ENCODE results near the gene CNTNAP2.
"Not testable (repeated sequence)": the region's sequence is repeated elsewhere in the genome, so short reads cannot be mapped to it uniquely, and the experiment has no call there.

Gene CNTNAP2

DNA sequence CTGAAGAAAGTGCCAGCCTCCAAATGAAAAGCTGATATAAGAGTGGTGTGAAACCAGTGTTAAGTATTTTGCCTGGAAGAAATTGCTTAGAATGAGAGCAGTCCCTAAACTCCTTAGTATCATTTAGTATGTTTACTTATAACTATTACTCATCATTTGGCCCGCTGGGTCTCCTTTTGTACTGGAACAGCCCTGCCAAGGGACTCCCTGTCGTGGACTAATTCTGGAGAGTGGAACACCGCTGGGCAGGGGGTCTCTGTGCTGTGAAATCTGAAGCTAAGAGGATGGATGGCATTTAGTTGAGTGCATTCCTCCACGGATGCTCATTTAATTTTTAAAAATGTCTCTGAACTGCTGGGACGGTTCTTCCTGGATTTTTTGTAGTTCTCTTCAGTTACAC lies 1584.1 kb downstream of the CNTNAP2 start:
- DNase-seq: no peak

DNA sequence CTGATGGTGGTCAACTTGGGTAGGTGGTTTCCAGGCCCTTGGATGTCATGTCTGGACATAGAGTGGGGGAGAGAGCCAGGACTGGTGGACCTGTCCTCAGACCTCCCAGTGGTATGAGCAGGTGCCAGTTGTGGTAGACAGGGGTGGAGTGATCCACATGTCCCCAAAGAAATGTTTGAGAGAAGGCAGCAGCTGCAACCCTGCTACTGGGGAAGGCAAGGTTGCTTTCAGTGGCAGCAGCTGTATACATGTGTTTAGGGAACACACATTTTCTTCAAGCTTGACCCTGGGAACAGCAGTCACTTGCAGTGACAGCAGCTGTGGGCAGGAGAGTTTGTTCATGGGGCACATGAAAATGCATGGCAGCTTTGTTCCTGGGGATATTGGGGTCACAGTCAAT lies 1591.3 kb downstream of the CNTNAP2 start:
- DNase-seq: no peak

DNA sequence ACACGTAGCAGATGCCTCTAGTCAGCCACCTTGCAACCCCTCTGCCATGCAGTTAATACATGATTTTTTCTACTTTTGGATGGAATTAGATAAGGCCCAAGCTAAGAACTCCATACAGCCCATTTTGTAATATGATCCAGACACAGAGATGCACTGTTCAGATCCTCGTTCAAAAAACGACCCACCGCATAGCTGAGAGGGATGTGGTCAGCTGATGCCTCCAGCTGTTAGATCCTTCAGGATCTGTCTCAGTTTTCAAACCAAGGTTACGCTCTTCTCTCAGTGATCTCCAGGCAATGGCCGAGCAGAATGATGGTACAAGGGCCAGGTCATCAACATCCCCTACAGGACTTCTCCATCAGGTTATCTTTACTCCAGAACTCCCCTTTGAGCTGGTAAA lies 1592.3 kb downstream of the CNTNAP2 start:
- DNase-seq: no peak

DNA sequence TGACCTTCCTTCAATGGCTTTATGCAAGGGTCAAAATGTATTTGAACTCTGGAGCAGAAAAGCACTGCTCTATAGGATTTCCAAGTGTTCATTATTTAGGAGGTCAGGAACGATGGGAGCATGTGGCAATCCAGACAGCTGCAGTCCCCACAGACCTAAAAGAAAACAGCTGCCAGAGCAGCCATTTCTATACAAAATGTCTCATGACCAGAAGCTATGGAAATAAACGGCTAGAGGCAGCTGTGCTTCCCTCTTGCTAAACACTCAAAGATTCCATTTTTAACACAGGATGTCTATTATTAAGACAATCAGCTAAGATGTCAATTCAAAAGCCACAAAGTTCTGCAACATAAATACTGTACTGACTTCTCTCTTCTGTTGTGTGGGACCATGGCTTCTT lies 1594.8 kb downstream of the CNTNAP2 start:
- DNase-seq: no peak

DNA sequence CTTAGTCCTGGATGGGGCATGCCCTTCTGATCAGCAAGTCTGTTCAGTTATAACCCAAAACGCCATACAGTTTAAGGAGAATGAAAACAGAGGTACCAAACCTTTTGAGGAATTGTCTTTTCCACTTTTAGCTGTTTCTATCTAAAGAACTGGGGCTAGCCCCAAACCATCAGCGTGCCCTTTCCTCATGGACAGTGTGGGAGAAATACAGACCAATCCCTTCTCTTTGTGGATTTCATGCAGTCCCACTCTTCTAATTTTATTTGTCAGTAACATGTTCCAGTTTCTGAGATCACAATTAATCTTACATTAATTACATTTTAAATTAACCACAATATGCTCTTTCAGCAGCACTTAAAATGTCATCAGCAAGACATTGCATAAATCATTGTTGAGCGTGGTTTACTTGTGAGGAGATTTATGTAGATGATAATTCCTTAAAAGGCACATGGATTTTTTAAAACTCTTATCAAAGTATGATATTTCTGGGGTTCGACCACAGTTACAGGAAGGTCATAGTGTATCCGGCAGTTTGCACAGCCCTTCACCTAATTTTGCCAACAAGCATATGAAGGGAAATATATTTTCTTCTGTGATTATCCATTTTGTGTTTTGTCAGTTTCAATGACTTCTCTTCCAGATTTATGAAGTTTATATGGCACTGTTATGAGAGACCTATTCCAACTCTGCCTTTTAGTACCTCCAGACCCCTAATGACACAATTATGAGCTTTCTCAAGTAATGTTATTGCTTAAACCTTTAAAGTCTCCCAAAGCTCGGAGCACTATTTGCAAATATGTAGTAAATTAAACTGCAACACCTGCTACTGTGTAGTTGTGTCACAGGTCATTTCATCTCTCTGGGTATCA lies 1605.6 kb downstream of the CNTNAP2 start:
- no peak for DNase-seq

DNA sequence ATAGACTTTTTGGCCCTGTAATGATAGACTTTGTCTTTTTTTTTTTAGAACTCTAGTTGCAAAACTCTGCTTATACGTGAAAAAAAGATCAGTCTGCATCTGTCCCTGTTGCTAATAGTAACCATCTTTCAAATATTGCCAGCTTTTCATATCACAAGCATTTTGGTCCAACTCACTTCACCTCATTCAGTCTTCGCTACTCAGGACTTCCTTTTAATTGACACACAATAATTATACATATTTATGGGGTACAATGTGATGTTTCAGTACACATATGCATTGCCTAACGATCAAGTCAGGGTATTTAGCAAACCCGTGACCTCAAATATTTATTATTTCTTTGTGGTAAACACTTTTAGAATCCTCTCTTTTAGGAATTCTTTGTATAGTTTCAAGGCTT lies 1606.9 kb downstream of the CNTNAP2 start:
- no peak for DNase-seq

DNA sequence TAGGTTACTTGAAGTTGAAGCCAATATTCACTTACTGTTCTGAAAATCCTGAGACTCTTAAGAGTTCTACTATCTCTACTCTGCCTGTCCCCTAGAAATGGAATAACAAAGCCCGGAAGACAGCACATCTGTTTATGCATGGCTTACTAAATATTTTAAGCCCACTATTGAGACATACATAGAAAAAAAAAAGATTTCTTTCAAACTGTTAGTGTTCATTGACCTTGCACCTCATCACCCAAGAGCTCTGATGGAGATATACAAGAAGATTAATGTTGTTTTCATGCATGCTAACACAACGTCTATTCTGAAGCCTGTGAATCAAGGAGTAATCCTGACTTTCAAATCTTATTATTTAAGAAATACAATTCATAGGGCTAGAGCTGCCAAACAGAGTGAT lies 1614.7 kb downstream of the CNTNAP2 start:
- no peak for DNase-seq

DNA sequence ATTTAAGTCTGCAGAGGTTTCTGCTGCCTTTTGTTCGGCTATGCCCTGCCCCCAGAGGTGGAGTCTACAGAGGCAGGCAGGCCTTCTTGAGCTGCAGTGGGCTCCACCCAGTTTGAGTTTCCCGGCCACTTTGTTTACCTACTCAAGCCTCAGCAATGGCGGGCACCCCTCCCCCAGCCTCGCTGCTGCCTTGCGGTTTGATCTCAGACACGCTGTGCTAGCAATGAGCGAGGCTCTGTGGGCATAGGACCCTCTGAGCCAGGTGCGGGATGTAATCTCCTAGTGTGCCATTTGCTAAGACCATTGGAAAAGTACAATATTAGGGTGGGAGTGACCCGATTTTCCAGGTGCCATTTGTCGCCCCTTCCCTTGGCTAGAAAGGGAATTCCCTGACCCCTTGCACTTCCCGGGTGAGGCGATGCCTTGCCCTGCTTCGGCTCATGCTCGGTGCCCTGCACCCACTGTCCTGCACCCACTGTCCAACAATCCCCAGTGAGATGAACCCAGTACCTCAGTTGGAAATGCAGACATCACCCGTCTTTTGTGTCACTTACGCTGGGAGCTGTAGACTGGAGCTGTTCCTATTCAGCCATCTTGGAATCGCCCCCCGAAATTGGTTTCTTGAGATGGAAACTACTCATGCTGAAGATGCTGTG lies 1621.1 kb downstream of the CNTNAP2 start:
- DNase-seq: not testable (repeated sequence)

DNA sequence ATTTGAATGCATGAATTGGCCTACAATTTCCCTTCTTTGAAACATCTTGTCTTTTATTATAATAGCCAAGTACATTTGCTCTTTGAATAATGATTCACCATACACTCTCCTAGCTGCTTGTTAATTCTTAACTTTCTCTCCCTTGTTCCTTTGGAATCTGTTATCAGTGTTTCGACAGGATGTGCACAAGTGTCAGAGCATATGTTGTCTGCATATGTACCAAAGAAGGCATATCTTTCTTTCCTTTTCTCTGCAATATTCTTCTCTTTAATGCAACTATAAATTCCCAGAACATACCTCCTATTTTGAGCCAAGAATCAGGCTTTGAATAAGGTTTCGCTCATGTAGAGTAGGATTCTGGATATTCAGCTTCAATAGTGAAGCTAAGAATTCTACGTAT lies 1625.7 kb downstream of the CNTNAP2 start:
- no peak for DNase-seq

DNA sequence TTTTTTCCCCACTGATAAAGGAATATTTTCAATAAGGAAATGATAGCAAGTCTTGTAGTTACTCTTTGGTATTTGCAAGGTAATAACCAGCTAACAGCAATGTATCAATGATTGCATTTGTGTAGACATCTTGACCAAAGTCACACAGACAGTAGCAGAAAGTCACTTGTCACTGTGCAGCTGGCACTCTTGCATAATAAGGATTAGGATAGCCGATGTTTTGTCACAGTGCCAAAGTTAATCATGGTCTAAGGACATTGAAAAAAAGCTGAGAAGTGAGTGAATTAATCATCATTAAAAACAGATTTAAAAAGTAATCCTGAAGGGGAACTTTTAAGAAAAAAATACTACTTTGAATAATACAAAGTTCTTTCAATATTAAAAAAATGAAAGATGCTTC lies 1639.7 kb downstream of the CNTNAP2 start:
- DNase-seq: no peak

DNA sequence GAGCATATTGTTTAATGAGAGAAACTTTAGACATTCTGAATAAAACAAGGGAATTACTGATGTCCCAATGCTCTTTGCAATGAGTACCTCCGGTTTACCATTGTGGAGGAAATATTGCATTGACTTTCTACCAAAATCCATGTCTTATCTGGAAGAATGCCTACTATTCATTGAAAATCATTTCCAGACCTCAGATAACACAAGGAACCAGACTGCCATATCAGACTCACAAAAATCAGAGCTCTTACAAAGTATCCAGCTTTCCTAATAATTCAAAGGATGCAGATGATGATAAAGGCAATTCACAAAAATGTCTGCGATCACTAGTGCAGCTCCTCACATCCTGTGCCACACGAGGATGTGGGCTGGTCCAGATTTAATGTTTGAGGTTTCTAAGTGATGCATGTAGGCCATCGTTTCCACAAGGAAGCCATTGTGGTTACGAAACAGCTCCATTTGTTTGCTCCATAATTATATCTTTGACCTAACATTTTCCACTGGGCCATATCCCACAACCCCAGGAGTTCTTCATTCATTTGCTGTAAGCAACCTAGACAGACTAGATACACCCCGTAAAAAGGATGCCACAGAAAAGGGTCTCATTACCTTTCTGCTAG lies 1642.8 kb downstream of the CNTNAP2 start:
- DNase-seq: no peak

DNA sequence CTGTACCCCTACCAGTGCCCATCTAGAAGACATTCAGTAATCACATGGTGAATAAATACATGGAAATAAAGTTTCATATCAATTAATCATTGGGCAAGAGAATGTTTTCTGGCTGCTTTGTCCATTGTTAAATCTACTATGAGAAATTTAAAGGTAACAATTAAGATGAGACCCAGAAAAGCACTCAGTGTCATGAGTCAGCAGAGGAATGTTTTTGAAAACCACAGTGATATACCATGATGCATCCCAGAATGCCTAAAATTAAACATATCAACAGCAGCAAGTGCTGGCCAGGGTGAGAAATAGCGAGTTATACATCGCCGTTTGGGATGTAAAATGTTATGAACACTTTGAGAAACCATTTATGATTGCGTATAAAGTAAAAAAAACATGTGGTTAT lies 1648.7 kb downstream of the CNTNAP2 start:
- no peak for DNase-seq

DNA sequence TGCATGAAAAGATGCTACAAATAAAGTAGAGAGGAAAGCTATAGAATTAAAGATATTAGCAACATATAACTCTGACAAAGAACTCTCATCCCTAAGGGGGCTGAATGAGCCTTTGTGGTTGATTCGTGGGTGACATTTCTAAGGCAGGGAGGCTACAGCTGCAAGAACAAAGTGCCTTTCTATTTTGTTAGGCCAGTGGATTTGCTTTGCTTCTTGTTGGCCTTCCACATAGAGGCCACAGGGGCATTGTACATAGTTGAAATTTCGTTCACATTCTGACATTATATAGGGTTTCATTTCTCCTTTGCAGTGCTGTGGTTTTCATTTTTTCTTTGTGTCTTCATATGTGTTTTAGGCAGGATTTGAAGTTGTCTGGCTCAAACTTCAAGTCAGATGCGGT lies 1654.7 kb downstream of the CNTNAP2 start:
- no peak for DNase-seq

DNA sequence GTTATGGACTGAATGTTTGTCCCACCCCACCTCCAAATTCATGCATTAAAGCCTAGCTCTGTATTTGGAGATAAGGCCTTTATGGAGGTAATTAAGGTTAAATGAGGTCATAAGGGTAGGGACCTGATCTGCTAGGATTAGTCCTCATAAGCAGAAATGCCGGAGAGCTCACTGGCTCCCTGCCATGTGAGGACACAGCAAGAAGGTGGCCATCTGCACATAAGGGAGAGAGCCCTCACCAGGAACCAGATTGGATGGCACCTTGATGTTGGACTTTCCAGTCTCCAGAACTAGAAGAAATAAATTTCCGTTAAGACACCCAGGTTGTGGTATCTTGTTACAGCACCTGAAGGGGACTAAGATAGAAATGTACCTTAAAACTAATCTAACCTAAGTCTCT lies 1657.9 kb downstream of the CNTNAP2 start:
- no peak for DNase-seq

DNA sequence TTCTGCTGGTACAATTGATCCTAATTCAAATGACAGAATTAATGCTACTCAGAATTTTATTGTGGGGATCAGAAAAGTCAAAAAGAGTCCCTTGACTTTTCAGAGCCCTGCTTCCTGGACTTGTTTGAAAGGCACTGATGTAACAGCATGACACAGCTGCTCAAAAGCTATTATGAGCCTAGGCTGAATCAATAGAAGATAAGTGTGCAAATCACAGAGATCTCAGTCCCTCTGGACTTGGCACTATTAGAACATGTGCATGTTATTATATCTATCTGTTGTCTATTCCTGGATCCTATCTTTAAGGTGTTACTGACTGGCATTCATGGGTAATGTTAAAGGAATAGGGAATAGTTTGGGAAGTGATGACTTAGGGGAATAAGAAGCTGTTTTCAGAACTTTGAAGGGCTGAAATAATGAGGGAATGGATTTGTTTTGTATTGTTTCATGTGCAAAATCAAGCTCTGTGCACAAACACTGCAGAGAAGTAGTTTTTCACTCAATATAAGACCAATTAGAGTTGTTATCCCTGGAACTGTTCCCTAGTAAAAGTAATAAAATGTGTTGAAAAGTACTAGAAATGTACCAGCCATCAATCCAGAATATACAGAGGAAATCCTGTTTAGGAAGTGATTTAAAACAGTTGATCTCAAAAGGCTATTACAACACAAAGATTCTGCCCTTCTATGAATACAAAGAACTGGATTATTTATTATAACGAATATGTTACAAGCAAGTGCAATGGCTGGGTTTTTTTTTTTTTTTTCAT lies 1659.1 kb downstream of the CNTNAP2 start:
- DNase-seq: no peak

DNA sequence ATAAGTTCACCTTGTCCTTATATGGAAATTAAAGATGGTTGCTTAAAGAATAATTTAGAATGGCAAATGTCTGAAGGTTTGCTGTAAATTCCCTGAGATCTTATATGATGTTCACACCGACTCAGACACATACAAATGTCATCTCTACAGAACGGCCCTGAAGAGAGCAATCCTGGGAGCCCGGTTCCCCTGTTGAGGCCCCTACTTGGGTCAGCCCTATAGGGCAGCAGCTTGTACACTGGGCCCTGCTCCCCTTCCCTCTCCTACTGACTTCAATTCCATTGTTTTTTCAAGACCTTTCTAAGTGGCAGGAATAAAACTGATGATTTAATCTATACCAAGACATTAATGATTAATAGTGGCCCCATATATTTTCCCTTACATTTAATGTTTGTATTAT lies 1660.7 kb downstream of the CNTNAP2 start:
- DNase-seq: no peak

DNA sequence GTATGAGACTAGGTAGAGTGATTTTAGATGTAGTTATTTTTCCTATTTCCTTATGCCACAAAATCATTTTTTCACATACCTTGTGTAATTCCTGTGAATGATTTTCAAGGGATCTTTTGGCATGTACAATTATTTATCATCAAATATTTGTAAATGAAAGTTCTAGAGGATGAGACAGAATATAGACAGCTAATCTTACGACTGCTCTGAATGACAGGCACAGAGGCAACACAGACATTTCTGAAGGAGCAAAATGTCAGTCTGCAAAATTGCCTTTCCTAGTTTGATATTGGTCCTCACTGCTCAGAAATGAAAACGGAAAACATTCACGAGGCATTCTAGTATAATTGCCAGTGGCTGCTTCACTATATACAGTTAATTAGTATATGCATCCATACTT lies 1663.3 kb downstream of the CNTNAP2 start:
- no peak for DNase-seq

DNA sequence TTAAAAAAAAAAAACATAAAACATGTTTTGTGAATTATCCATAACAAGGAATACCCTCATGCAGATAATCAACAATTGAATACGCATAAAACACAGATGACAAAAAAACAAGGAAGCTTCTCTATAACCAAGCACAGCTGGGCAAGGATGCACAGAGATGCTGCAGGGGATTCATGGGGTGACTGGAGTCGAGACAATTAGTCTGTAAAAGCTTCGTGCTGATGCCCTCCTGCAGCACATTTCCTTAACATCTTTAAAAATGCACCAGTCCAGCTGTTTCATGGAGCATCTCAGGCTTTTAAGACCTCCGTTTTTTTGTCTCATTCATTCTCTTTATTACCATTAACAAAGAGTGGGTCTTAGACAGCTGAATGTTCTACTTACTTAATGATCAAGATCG lies 1680.0 kb downstream of the CNTNAP2 start:
- no peak for DNase-seq

DNA sequence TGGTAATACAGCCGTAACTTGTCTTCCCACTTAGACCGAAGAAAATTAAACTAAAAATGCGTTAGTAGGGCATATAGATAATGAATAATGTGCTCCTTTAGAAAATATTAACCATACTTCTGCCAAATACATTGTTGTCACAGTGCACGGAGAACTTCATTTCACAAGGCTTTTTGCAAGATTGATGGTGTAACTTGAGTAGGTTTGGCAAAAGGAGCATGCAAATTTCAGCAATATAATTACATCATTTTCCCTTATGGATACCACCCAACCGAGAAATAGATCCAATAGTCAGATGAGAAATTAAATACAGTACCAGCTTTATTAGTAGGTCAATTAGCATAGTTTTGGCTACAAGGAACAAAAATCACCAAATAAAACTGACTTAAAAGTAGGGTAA lies 1681.4 kb downstream of the CNTNAP2 start:
- DNase-seq: no peak

DNA sequence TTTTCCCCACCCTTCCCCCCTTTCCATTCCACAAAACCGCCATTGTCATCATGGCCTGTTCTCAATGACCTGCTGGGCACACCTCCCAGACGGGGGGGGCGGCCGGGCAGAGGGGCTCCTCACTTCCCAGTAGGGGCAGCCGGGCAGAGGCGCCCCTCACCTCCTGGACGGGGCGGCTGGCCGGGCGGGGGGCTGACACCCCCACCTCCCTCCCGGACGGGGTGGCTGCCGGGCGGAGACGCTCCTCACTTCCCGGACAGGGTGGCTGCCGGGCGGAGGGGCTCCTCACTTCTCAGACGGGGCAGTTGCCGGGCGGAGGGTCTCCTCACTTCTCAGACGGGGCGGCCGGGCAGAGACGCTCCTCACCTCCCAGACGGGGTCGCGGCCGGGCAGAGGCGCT lies 1685.2 kb downstream of the CNTNAP2 start:
- not testable (repeated sequence) for DNase-seq

DNA sequence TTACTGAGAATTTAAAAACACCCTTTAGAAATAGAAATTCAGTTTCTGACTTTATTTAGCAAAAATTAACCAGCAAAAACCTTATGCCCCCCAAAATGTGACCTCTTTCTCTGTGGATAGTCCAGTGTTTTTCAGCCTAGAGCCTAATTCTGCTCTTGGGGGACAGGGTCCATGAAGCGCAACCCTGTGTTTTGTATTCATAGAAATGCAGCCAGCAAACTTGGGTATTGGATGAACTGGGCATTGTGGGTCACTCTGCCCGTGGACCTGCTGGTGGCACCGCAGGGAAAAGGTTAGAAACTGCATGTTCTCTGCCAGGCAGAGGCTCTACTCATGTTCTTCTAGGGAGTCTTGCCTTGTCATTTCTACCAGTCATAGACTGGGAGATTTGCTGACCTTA lies 1686.5 kb downstream of the CNTNAP2 start:
- DNase-seq: no peak

DNA sequence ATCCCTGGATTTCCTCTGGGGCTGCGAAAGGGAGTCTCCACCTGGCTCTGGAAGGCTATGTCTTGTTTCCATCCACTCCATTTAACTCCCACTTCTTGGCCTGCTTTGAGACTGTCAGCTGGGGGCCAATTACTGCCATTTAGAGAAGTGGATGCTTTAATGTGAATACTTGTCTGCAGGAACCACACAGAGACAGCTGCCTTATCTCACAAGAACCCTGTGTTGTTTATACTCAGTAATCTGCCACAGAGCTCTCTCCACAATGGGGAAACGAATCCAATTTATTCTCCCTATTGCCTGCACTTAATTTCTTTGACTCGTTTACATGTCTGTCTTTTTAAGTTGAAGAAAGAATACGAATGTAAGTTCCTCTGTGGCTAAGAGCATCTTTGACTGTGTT lies 1687.0 kb downstream of the CNTNAP2 start:
- DNase-seq: no peak

DNA sequence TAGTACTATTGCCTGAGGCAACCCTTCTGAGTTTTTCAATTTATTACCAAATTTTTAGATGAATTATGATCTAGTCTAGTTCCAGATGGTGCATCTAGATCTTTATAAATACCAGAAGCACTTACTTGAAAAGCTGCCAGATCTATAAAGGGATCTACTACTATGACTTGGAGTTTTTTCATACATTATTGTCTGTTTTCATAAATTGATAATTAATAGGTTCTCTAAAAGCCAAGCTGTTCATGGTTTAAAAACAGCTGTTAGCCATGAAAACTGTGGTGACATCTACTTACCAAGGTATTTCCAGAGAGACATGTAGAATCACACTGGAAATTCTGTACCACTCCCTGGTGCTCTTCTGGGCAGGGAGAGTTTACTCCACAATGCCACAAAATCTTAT lies 1687.4 kb downstream of the CNTNAP2 start:
- DNase-seq: no peak
